ENCODE results near the gene HMG20B. TPM values are rescaled to one million over a fixed set of nuclear protein-coding genes. Genes with fewer than 3 reads are reported as not detected.

HMG20B gene
- total RNA-seq, 1 experiment from 2014 or later = 121 TPM

GRCh38 chr19:3546119-3546518 lies 26.6 kb upstream of the HMG20B start:
- DNase-seq (ENCODE audit: low spot score) (no peak), ATAC-seq (no peak)
- no peak overlapping the region for H3K27ac Mint-ChIP-seq
- ChIA-PET CTCF (interaction anchor here (0.6 to 4.4 kb wide), 6 partner anchors 10 to 120 kb away, joined by 3 to 115 read pairs (median 8); no protein-coding TSS in a partner anchor), POLR2A (interaction anchor here (1.2 to 1.4 kb wide), 3 partner anchors 11 to 32 kb away, joined by 4 to 5 read pairs (median 4); partner anchors contain the start of gene MFSD12)
- no peak overlapping the region for H3K4me3 Mint-ChIP-seq
- H3K27me3 Mint-ChIP-seq (ENCODE audit: low read depth) = no peaks in the 10 kb centered on the region
- H3K9me3 Mint-ChIP-seq = no peaks in the 10 kb centered on the region
- H3K36me3 Mint-ChIP-seq = no peaks in the 10 kb centered on the region
- no peaks in the 10 kb centered on the region for H3K4me1 Mint-ChIP-seq
- TF ChIP-seq CBFB (CRISPR knock-in tag; IDR thresholded peaks at IDR 0.05; ENCODE audit: low read depth) (no peak), PRRX2 (CRISPR knock-in tag; IDR thresholded peaks at IDR 0.05) (no peak), ZNF232 (CRISPR knock-in tag; IDR thresholded peaks at IDR 0.05) (no peak), NFATC4 (CRISPR knock-in tag; IDR thresholded peaks at IDR 0.05) (no peak), KAT7 (CRISPR knock-in tag; IDR thresholded peaks at IDR 0.05; ENCODE audit: borderline replicate concordance) (no peak), GABPB1 (CRISPR knock-in tag; IDR thresholded peaks at IDR 0.05) (no peak), CREB1 (CRISPR knock-in tag; IDR thresholded peaks at IDR 0.05) (no peak), ERG (CRISPR knock-in tag; IDR thresholded peaks at IDR 0.05) (no peak), RELA (CRISPR knock-in tag; IDR thresholded peaks at IDR 0.05; ENCODE audit: borderline replicate concordance) (no peak), FOXK1 (CRISPR knock-in tag; IDR thresholded peaks at IDR 0.05) (no peak), E2F1 (CRISPR knock-in tag; IDR thresholded peaks at IDR 0.05) (no peak)
- TF ChIP-seq, protein P1, sequence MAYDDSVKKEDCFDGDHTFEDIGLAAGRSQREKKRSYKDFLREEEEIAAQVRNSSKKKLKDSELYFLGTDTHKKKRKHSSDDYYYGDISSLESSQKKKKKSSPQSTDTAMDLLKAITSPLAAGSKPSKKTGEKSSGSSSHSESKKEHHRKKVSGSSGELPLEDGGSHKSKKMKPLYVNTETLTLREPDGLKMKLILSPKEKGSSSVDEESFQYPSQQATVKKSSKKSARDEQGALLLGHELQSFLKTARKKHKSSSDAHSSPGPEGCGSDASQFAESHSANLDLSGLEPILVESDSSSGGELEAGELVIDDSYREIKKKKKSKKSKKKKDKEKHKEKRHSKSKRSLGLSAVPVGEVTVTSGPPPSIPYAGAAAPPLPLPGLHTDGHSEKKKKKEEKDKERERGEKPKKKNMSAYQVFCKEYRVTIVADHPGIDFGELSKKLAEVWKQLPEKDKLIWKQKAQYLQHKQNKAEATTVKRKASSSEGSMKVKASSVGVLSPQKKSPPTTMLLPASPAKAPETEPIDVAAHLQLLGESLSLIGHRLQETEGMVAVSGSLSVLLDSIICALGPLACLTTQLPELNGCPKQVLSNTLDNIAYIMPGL (CRISPR knock-in tag; IDR thresholded peaks at IDR 0.05) = no peak

GRCh38 chr19:3547301-3547731 lies 25.4 kb upstream of the HMG20B start:
- no peaks in the 10 kb centered on the region for H3K9me3 Mint-ChIP-seq
- ATAC-seq = no peak
- TF ChIP-seq ZNF121 (CRISPR knock-in tag; IDR thresholded peaks at IDR 0.05) (peak; percentile 58; the same call in 1 of the 2 replicates), ETV6 (CRISPR knock-in tag; IDR thresholded peaks at IDR 0.05) (no peak), FOXP1 (CRISPR knock-in tag; IDR thresholded peaks at IDR 0.05; ENCODE audit: borderline replicate concordance) (no peak), CTCF (IDR thresholded peaks at IDR 0.05) (peak; percentile 31), SMAD3 (CRISPR knock-in tag; IDR thresholded peaks at IDR 0.05; ENCODE audit: borderline replicate concordance) (no peak)
- TF ChIP-seq, protein P2, sequence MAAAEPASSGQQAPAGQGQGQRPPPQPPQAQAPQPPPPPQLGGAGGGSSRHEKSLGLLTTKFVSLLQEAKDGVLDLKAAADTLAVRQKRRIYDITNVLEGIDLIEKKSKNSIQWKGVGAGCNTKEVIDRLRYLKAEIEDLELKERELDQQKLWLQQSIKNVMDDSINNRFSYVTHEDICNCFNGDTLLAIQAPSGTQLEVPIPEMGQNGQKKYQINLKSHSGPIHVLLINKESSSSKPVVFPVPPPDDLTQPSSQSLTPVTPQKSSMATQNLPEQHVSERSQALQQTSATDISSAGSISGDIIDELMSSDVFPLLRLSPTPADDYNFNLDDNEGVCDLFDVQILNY (CRISPR knock-in tag; IDR thresholded peaks at IDR 0.05) = no peak
- ChIA-PET CTCF (interaction anchor here (0.7 to 4.4 kb wide), 3 partner anchors 10 to 29 kb away, joined by 4 to 115 read pairs (median 5); partner anchors contain the start of gene MFSD12), POLR2A (interaction anchor here (0.6 kb wide), 1 partner anchor 428 kb away, joined by 3 read pairs; no protein-coding TSS in a partner anchor)
- H3K27ac Mint-ChIP-seq = no peak overlapping the region
- H3K4me1 Mint-ChIP-seq = no peaks in the 10 kb centered on the region
- no peaks in the 10 kb centered on the region for H3K36me3 Mint-ChIP-seq
- no peak overlapping the region for H3K4me3 Mint-ChIP-seq
- peak; percentile 41 for DNase-seq (ENCODE audit: low spot score)
- no peaks in the 10 kb centered on the region for H3K27me3 Mint-ChIP-seq (ENCODE audit: low read depth)

Data from WTC11 (cell line).